Heart left ventricle (tissue), 16 donors: ENCODE results near the gene GATAD2B. TPM values are rescaled to one million over a fixed set of nuclear protein-coding genes. Genes with fewer than 3 reads are reported as not detected.

ENCODE experiments used
- ATAC-seq, 4 donors: fragments of 200-7000 bp; cut with Tn5 transposase; one replicate each; pipeline ENCODE4 v1.9.1; 2020 to 2022; ENCODE audit warnings: moderate library complexity in 4 of 4, mild to moderate bottlenecking in 3 of 4, moderate number of reproducible peaks in 1 of 4
- DNase-seq, 5 donors: peaks; one replicate each; pipeline ENCODE4 v3.0.0-alpha.2; 2020
- H3K27ac ChIP-seq, 12 donors: fragments of 200-600 bp; sonication (generic) in 4 of 12; one replicate each; pipeline versions ENCODE4 v1.5.0 to v1.8.0; 2016 to 2022; ENCODE audit warnings: mild to moderate bottlenecking in 2 of 12
- H3K27me3 ChIP-seq, 9 donors: fragments of 200-600 bp; sonication (generic) in 2 of 9; one replicate each; pipeline versions ENCODE4 v1.5.1 to v1.8.0; 2016 to 2022; ENCODE audit warnings: mild to moderate bottlenecking in 3 of 9
- H3K36me3 ChIP-seq, 9 donors: fragments of 200-600 bp; sonication (generic) in 2 of 9; one replicate each; pipeline versions ENCODE4 v1.5.0 to v1.8.0; 2018 to 2022; ENCODE audit warnings: mild to moderate bottlenecking in 2 of 9
- H3K4me1 ChIP-seq, 12 donors: fragments of 200-600 bp; sonication (generic) in 4 of 12; one replicate each; pipeline versions ENCODE4 v1.5.0 to v1.8.0; 2016 to 2022; ENCODE audit warnings: mild to moderate bottlenecking in 3 of 12
- H3K4me3 ChIP-seq, 12 donors: fragments of 200-600 bp; sonication (generic) in 4 of 12; one replicate each; pipeline versions ENCODE4 v1.5.0 to v1.8.0; 2017 to 2022; ENCODE audit warnings: mild to moderate bottlenecking in 9 of 12, moderate library complexity in 4 of 12
- H3K9me3 ChIP-seq, 12 donors: fragments of 200-600 bp; sonication (generic) in 4 of 12; one replicate each; pipeline versions ENCODE4 v1.5.0 to v1.8.0; 2016 to 2022; ENCODE audit warnings: mild to moderate bottlenecking in 1 of 12
- POLR2A ChIP-seq, 2 donors: fragments of 450-650 bp; IDR thresholded peaks; one replicate each; pipeline ENCODE4 v1.6.1; 2017; ENCODE audit warnings: antibody characterized with exemption in 2 of 2, mild to moderate bottlenecking in 2 of 2, moderate library complexity in 2 of 2
- WGBS, 4 donors: extraction: QIAGEN DNeasy Blood & Tissue Kit in 2 of 4; methylation state at CpG; one replicate each; pipeline versions ENCODE4 v1.1.5 to v1.1.7; 2013 to 2018; 5-methylcytosine and 5-hydroxymethylcytosine counted together
- intact Hi-C, 10 donors: fragments of 100-400 bp; cut with DNase I; formaldehyde crosslinking; loops; one replicate each; pipeline versions ENCODE4 v1.11.1 to v1.14.2; 2022
- polyA plus RNA-seq, 2 donors: library from polyadenylated mRNA; stranded (reverse); fragments of 200-250 nt; gene quantifications; one replicate each; pipeline ENCODE4 v1.2.3, GENCODE V29; 2013
- total RNA-seq, 9 donors: library from RNA; depleted of rRNA in 2 of 9; stranded (reverse); fragments of >200 nt in 2 of 9; fragmentation: NEBNext Ultra II Directional in 3 of 9; extraction: Animal tissue kit (Norgen Biotek cat#: 25700) in 3 of 9; gene quantifications; one replicate each; pipeline versions ENCODE4 v1.1.0 to v1.2.4, GENCODE V29; 2016 to 2023
- TF ChIP-seq, protein P1 (sequence below), 12 donors: fragments of 200-600 bp; sonication (generic) in 4 of 12; IDR thresholded peaks; one replicate each; pipeline versions ENCODE4 v1.5.0 to v1.8.0; 2018 to 2022; ENCODE audit warnings: antibody characterized with exemption in 12 of 12, mild to moderate bottlenecking in 5 of 12
- donor health status: ischemic (EF 13 %, LVEDD 7.1; RV severe dilation, severe dysfunction).
- donor health status: healthy with polysubstance abuse.
- donor health status: DM: no; HTN: yes; CAD: no.
- donor health status: DM: no; HTN: no; CAD: no.
- donor health status: ischemic (EF 25% LVEDD 6.9; RV normal size, moderate dysfunction).
- donor health status: ischemic (EF 25% LVEDD 5.7; RV mildly dilated, moderate dysfunction).
- donor health status: healthy.
- donor health status: DM: yes; HTN: yes; CAD: no.
- donor health status: ischemic (EF 35%, LVEDD 5.7; RV mildly dilated, moderate dysfunction).
- donor health status: nonischemic (EF 11% LVEDD 7.7; RV severe dilation, severe dysfunction).
- donor health status: DM: yes; HTN: yes; CAD: no.
- donor health status: PGD.
- donor health status: ischemic (EF 29% LVEDD 5.4; RV normal size, mild dysfunction).
- donor health status: nonischemic (EF 23%, LVEDD 6.1; RV moderate dilation, normal function).

GATAD2B gene
- total and polyA plus RNA-seq, 11 donors, result 5.6 to 53.9 (median 34.5) TPM

DNA sequence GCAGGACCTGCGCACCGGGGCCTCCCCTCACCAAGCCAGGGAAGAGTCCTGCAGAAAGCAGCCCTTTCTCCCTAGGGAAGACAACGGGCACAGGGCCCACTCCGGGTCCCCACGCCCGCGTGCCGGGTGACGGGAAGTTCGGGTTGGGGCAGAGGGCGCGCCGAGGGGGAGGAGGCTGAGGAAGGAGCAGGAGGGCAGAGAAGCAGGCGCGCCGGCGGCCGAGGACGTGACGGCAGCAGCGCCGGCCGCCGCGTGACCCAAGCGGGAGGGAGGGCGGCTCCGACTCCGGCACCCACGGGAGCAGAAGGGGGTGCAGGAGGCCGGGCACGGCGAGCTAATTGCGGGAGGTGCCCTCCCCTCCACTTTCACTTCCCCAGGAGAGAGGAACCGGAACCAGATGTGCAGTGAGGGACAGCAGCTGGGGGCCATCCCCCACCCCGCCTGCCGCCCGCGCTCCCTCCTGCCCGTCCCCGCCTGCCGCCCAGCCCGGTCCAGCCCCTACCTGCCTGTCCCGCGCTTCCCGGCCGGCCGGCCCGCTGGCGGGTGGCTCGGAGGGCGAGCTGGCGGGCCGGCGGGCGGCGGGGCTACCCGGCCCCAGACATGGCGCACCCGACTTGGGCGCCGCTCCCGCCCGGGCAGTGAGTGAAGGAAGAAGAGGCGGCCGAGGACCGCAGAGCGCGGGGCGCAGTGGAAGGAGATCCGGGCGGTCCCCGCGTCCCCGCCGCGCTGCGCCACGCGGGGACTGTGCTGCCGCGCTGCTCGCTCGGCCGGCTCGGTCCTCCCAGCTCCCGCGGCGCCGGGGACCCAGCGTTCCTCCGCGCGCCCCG is 23.2 kb upstream of the GATAD2B start:
- WGBS, 4 donors, result 0% methylated on average over 33 to 95 of the region's 95 CpGs
- H3K36me3 ChIP-seq, result peaks cover 0 to 69% (median 57%) of the 10 kb centered on the region in 9 donors
- no peaks in the 10 kb centered on the region for H3K27me3 ChIP-seq
- peak overlapping the region; percentile 97 to 100 (median 100) for H3K27ac ChIP-seq
- peaks cover 0 to 43% (median 29%) of the 10 kb centered on the region in 12 donors for H3K4me1 ChIP-seq
- intact Hi-C loops, result loop anchor here in 9 of 10 donors (1.0 to 10.0 kb wide), 11 partner anchors 12 to 269 kb away; partner anchors contain the start of genes GATAD2B (in 3 of the 9), CRTC2 (in 1 of the 9), JTB (in 1 of the 9) and NPR1 (in 1 of the 9)
- TF ChIP-seq, protein P1, sequence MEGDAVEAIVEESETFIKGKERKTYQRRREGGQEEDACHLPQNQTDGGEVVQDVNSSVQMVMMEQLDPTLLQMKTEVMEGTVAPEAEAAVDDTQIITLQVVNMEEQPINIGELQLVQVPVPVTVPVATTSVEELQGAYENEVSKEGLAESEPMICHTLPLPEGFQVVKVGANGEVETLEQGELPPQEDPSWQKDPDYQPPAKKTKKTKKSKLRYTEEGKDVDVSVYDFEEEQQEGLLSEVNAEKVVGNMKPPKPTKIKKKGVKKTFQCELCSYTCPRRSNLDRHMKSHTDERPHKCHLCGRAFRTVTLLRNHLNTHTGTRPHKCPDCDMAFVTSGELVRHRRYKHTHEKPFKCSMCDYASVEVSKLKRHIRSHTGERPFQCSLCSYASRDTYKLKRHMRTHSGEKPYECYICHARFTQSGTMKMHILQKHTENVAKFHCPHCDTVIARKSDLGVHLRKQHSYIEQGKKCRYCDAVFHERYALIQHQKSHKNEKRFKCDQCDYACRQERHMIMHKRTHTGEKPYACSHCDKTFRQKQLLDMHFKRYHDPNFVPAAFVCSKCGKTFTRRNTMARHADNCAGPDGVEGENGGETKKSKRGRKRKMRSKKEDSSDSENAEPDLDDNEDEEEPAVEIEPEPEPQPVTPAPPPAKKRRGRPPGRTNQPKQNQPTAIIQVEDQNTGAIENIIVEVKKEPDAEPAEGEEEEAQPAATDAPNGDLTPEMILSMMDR (IDR thresholded peaks at IDR 0.05), result no peak
- peak in 1 of 2 donors; percentile 42 for TF ChIP-seq POLR2A (IDR thresholded peaks at IDR 0.05)
- DNase-seq (peak; percentile 90 to 96 (median 94)), ATAC-seq (peak; percentile 65 to 85 (median 82))
- H3K9me3 ChIP-seq, result no peaks in the 10 kb centered on the region
- peak overlapping the region; percentile 67 to 100 (median 92) for H3K4me3 ChIP-seq

- peak; percentile 76 to 88 (median 85) for DNase-seq
- ATAC-seq, result peak; percentile 60 to 76 (median 72)
- WGBS, 4 donors, result 29 to 32% (median 31%) methylated on average over 11 to 12 of the region's 12 CpGs
- intact Hi-C loops, result loop anchor here in 8 of 10 donors (1.0 to 10.0 kb wide), 7 partner anchors 22 to 268 kb away; partner anchors contain the start of genes GATAD2B (in 1 of the 8), NPR1 (in 1 of the 8) and RAB13 (in 1 of the 8)
- TF ChIP-seq, protein P1 (IDR thresholded peaks at IDR 0.05), result no peak
- no peak for TF ChIP-seq POLR2A (IDR thresholded peaks at IDR 0.05)
- Histone ChIP-seq H3K4me1 (peaks cover 0 to 43% (median 29%) of the 10 kb centered on the region in 12 donors), H3K9me3 (no peaks in the 10 kb centered on the region), H3K27ac (peak overlapping the region; percentile 97 to 100 (median 100)), H3K4me3 (peak overlapping the region; percentile 67 to 100 (median 92)), H3K36me3 (peaks cover 0 to 69% (median 57%) of the 10 kb centered on the region in 9 donors), H3K27me3 (no peaks in the 10 kb centered on the region)
Measured at GRCh38 chr1:153945131-153945794, 22.5 kb upstream of the GATAD2B start.

DNA sequence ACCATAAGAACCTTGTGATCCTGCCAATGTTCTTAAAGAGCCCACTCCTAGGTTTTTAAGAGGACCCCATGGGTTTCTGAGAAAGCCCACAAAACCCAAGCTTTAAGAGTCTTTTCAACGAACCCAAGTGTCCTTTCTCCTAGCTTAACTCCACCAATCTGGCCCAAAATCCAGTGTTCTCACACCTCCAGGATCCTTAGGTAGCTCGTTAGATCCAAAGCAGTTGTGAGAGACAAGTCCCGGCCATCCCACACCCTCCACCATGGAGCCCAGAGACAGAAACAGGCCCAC is 22.0 kb upstream of the GATAD2B start:
- WGBS, 4 donors, result 59 to 75% (median 66%) methylated on average over 3 of the region's 3 CpGs
- Histone ChIP-seq H3K27ac (peak overlapping the region; percentile 97 to 100 (median 100)), H3K36me3 (peaks cover 0 to 69% (median 57%) of the 10 kb centered on the region in 9 donors), H3K27me3 (no peaks in the 10 kb centered on the region), H3K4me3 (peak overlapping the region in 11 of 12 donors; percentile 6 to 100 (median 89)), H3K9me3 (no peaks in the 10 kb centered on the region), H3K4me1 (peaks cover 0 to 43% (median 29%) of the 10 kb centered on the region in 12 donors)
- ATAC-seq (no peak), DNase-seq (no peak)
- TF ChIP-seq, protein P1 (IDR thresholded peaks at IDR 0.05), result no peak
- no peak for TF ChIP-seq POLR2A (IDR thresholded peaks at IDR 0.05)
- intact Hi-C loops, result loop anchor here in 8 of 10 donors (1.0 to 10.0 kb wide), 8 partner anchors 12 to 267 kb away; partner anchors contain the start of genes GATAD2B (in 1 of the 8), NPR1 (in 1 of the 8) and RAB13 (in 1 of the 8)
